ENCODE data around the gene UBASH3B.

The UBASH3B gene

DNA sequence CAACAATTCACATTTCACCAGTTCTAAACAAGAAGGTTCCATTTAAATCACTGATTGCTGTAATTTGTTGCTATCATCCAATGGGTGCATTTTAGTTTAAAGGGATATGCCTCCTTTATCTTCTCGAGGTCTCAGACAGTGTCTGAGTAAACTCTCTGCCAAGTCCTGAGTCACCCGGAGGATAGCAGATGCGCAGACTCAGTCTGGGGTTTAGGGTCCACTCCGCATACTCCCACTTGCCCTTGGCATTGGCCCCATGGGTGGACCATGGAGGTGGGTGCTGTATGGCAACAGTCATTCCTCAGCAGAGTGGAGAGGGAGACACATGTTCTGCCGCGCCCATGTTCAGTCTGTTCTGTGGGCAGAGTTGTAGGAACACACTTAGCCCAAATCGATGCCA is 117.4 kb downstream of the UBASH3B start:
- TF ChIP-seq, protein P1, sequence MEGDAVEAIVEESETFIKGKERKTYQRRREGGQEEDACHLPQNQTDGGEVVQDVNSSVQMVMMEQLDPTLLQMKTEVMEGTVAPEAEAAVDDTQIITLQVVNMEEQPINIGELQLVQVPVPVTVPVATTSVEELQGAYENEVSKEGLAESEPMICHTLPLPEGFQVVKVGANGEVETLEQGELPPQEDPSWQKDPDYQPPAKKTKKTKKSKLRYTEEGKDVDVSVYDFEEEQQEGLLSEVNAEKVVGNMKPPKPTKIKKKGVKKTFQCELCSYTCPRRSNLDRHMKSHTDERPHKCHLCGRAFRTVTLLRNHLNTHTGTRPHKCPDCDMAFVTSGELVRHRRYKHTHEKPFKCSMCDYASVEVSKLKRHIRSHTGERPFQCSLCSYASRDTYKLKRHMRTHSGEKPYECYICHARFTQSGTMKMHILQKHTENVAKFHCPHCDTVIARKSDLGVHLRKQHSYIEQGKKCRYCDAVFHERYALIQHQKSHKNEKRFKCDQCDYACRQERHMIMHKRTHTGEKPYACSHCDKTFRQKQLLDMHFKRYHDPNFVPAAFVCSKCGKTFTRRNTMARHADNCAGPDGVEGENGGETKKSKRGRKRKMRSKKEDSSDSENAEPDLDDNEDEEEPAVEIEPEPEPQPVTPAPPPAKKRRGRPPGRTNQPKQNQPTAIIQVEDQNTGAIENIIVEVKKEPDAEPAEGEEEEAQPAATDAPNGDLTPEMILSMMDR (IDR thresholded peaks at IDR 0.05; ENCODE audit: low read depth, low read length, missing control alignments): no peak
- no peak for DNase-seq (ENCODE audit: low read depth)
- in situ Hi-C loops (cut with HindIII; ENCODE audit: low sequenced_read_pairs): no loop called here
- no peak overlapping the region for H3K4me3 ChIP-seq (ENCODE audit: low read depth, low read length)

DNA sequence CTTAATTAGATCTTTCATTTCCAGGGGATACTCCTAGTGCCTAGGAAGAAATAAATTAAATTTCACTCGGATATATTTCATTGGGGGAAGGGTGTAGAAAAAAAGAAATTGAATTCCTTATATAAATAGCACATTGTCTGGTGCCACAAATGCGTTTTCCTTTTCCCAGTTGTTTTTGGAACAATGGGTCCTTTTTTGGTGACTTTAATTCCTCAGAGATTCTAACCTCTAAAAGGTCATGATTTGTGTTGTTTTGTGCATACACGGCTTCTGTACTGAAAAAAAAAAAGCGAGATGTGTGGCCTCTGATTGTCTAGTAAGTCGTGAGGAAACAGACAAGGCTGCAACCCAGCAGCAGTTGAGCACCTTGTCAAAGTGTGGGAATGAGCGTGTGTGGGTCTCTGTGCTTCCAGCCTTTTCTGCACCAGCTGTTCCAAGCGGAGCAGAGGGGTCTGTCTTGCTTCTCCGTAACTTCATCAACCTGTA is 118.3 kb downstream of the UBASH3B start:
- TF ChIP-seq, protein P1 (IDR thresholded peaks at IDR 0.05; ENCODE audit: low read depth, low read length, missing control alignments): no peak
- no peak for DNase-seq (ENCODE audit: low read depth)
- in situ Hi-C loops (cut with HindIII; ENCODE audit: low sequenced_read_pairs): no loop called here

DNA sequence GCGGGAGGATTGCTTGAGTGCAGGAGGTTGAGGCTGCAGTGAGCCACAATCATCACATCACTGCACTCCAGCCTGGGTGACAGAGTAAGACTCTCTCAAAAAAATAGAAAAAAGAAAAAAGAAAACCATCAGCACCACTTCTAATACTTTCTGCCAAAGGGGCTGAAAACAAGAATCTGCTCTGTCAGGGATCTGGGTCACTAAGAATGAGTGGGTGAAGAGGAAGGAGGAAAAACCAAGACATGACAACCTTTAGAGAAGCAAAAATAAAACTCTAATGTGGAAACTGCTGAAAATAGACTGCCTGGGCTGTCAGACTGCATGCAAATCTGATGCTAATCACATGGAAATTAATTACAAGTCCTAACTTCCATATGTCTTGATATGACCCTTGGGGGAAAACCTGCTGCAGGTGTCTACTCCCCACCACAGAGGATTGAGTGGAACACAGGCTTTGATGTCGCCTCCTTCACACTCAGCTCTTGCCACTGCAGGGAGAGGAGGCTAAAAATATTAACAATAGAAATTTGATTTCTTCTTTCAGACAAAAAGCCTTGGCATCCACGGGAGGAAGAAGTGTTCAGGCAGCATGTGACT is 120.3 kb downstream of the UBASH3B start:
- TF ChIP-seq, protein P1 (IDR thresholded peaks at IDR 0.05; ENCODE audit: low read depth, low read length, missing control alignments): no peak
- no peak for DNase-seq (ENCODE audit: low read depth)
- H3K4me3 ChIP-seq (ENCODE audit: low read depth, low read length): no peak overlapping the region
- in situ Hi-C loops (cut with HindIII; ENCODE audit: low sequenced_read_pairs): no loop called here

More for the DNA sequence above, 118.3 kb downstream of the UBASH3B start:
- no peak overlapping the region for H3K4me3 ChIP-seq (ENCODE audit: low read depth, low read length)

- H3K4me3 ChIP-seq (ENCODE audit: low read depth, low read length): no peak overlapping the region
- in situ Hi-C loops (cut with HindIII; ENCODE audit: low sequenced_read_pairs): no loop called here
- DNase-seq (ENCODE audit: low read depth): no peak
- TF ChIP-seq, protein P1 (IDR thresholded peaks at IDR 0.05; ENCODE audit: low read depth, low read length, missing control alignments): no peak
These were observed 121.0 kb downstream of the UBASH3B start for GRCh38 chr11:122776546-122776945.

GRCh38 chr11:122777343-122777742 is 121.8 kb downstream of the UBASH3B start:
- in situ Hi-C loops (cut with HindIII; ENCODE audit: low sequenced_read_pairs): no loop called here
- no peak overlapping the region for H3K4me3 ChIP-seq (ENCODE audit: low read depth, low read length)
- TF ChIP-seq, protein P1 (IDR thresholded peaks at IDR 0.05; ENCODE audit: low read depth, low read length, missing control alignments): no peak
- no peak for DNase-seq (ENCODE audit: low read depth)

GRCh38 chr11:122778148-122778547 is 122.6 kb downstream of the UBASH3B start:
- DNase-seq (ENCODE audit: low read depth): no peak
- no peak overlapping the region for H3K4me3 ChIP-seq (ENCODE audit: low read depth, low read length)
- in situ Hi-C loops (cut with HindIII; ENCODE audit: low sequenced_read_pairs): no loop called here
- TF ChIP-seq, protein P1 (IDR thresholded peaks at IDR 0.05; ENCODE audit: low read depth, low read length, missing control alignments): no peak
